ENCODE data around the gene CDK5RAP2.

- no peak for TF ChIP-seq CTCF (IDR thresholded peaks at IDR 0.05)
- no peak for TF ChIP-seq EP300 (IDR thresholded peaks at IDR 0.05)
- TF ChIP-seq POLR2AphosphoS5 (IDR thresholded peaks at IDR 0.05): no peak
- TF ChIP-seq POLR2A (IDR thresholded peaks at IDR 0.05): no peak
Measured at GRCh38 chr9:120368799-120369198, 211.2 kb downstream of the CDK5RAP2 start.

Measured in sigmoid colon (tissue), 4 donors.